HEK293 (cell line): Measurements from ENCODE around the gene SYT2.

Experiments
- CTCF ChIP-seq: fragments of 450-650 bp; formaldehyde crosslinking; IDR thresholded peaks from 2 replicates; pipeline ENCODE4 v1.5.1; 2016; ENCODE audit warnings: missing biosample characterization, missing genetic modification characterization
- SP2 ChIP-seq: fragments of 450-650 bp; formaldehyde crosslinking; IDR thresholded peaks from 2 replicates; pipeline ENCODE4 v1.5.1; 2016; ENCODE audit warnings: missing biosample characterization, missing genetic modification characterization
- ZNF398 ChIP-seq: fragments of 450-650 bp; formaldehyde crosslinking; IDR thresholded peaks from 2 replicates; pipeline ENCODE4 v1.5.1; 2017; ENCODE audit warnings: missing biosample characterization, missing genetic modification characterization
- ZNF561 ChIP-seq: fragments of 450-650 bp; IDR thresholded peaks from 2 replicates; pipeline ENCODE4 v1.5.1; 2018; ENCODE audit warnings: missing biosample characterization, missing genetic modification characterization, borderline replicate concordance
- ZNF670 ChIP-seq: fragments of 450-650 bp; formaldehyde crosslinking; IDR thresholded peaks from 2 replicates; pipeline ENCODE4 v1.5.1; 2016; ENCODE audit warnings: missing biosample characterization, missing genetic modification characterization, low read depth
- ZNF776 ChIP-seq: fragments of 450-650 bp; formaldehyde crosslinking; IDR thresholded peaks from 2 replicates; pipeline ENCODE4 v1.5.0; 2017; ENCODE audit warnings: missing biosample characterization, missing genetic modification characterization, borderline replicate concordance

- TF ChIP-seq CTCF (tag by site-specific recombination) = 0 out of 2 replicates have a peak, but pooled peaks have one; percentile 23
- no peak for TF ChIP-seq ZNF670 (tag by site-specific recombination)
- no peak for TF ChIP-seq ZNF776
- peak; percentile 77 for TF ChIP-seq SP2 (tag by site-specific recombination)
- peak; percentile 30; the same call in 1 of the 2 replicates for TF ChIP-seq ZNF561
- peak; percentile 73; the same call in 1 of the 2 replicates for TF ChIP-seq ZNF398 (tag by site-specific recombination)
These were observed at the start of gene SYT2 for GRCh38 chr1:202710070-202711045.
